Measurements from ENCODE around the gene SFXN3. TPM values are rescaled to one million over a fixed set of nuclear protein-coding genes. Genes with fewer than 3 reads are reported as not detected.

SFXN3 gene
- total and polyA plus RNA-seq, 2 experiments from 2014 or later: 58.8 to 79.8 TPM

DNA sequence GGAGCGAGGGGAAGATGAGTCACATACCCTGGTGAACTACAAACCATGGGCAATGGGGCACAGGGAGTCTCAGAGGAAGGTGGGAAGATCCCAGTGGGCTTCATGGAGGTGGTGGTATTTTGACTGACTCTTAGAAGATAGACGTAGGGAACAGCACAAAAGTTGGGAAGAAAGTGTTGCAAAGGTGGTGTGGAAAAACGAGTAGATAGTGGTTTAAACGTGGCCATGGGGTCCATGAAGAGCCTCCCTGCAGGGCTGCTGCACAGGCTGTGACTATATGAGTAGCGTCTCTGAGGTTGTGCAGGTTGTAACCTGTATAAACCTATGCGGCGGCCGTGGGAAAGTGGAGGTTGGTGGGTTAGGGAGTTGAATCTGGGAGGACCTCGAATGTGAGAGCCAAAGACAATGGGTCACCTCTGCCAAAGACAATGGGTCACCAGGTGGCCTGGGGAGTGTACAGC, 17.6 kb upstream of the SFXN3 start:
- no peak for TF ChIP-seq EZH2phosphoT487 (IDR thresholded peaks at IDR 0.05; ENCODE audit: insufficient read depth, low read depth)
- no peak for TF ChIP-seq EZH2 (IDR thresholded peaks at IDR 0.05; ENCODE audit: insufficient read depth, poor library complexity, severe bottlenecking)
- H4K20me1 ChIP-seq (ENCODE audit: insufficient read depth): no peaks in the 10 kb centered on the region
- in situ Hi-C loops (cut with MboI): no loop called here
- WGBS, 2 experiments (ENCODE audit: low coverage in 1 of 2, low lambda C conversion rate in 2 of 2, missing lambda C conversion rate in 2 of 2): 42 to 46% methylated on average over 9 of the region's 9 CpGs
- peaks cover 20% of the 10 kb centered on the region for H3K4me1 ChIP-seq (ENCODE audit: insufficient read depth)
- H2AFZ ChIP-seq: peak overlapping the region; percentile 69; the same call in 1 of the 2 replicates
- DNase-seq: no peak
- peaks cover 20% of the 10 kb centered on the region; the same call in 1 of the 2 replicates for H3F3A ChIP-seq (ENCODE audit: insufficient read depth)
- H3K9me2 ChIP-seq (ENCODE audit: insufficient read depth): no peaks in the 10 kb centered on the region
- H3K79me2 ChIP-seq (ENCODE audit: insufficient read depth): no peaks in the 10 kb centered on the region
- H3K4me2 ChIP-seq (ENCODE audit: unreplicated experiment): peak overlapping the region; percentile 33
- H3K27ac ChIP-seq: peak overlapping the region; percentile 73
- H3K27me3 ChIP-seq (replicated peaks; ENCODE audit: insufficient read depth): no peaks in the 10 kb centered on the region
- H3K9me3 ChIP-seq (ENCODE audit: low read depth): no peaks in the 10 kb centered on the region
- no peak overlapping the region for H3K4me3 ChIP-seq
- H3K36me3 ChIP-seq (ENCODE audit: low read depth): no peaks in the 10 kb centered on the region
- peak overlapping the region; percentile 31; the same call in 1 of the 2 replicates for H3K9ac ChIP-seq

DNA sequence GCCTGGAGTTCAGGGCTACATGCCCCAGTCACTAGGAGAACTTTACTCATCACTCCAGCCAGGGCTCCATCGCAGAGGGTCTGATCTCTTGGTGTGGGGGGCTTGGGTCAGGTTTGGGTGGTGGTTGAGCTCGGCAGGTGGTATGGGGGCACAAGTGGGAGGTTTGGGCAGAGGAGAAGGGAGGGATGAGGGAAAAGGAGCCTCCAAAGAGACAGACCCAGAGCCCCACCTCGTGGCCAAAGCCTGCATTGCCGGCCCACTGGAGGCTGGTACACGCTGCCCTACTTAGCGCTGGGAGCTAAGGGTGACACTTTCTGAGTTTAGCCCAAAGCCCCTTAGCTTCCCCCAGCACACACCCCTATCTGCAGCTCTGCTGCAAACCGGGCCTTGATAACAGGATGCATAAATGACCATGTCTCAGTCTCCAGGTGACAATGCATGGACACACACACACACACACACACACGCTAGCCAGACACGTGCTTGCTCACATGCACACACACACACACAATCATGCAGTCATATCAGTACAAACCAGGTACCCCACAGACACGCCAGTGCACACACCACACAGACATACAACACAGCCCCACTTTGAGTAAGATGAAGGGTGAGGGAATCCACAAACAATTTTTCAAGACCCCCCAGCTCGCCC, 16.7 kb upstream of the SFXN3 start:
- peak; percentile 75 for DNase-seq
- Histone ChIP-seq H3K4me1 (ENCODE audit: insufficient read depth) (peaks cover 20% of the 10 kb centered on the region), H3K79me2 (ENCODE audit: insufficient read depth) (no peaks in the 10 kb centered on the region), H2AFZ (no peak overlapping the region), H3K9me3 (ENCODE audit: low read depth) (no peaks in the 10 kb centered on the region), H3K27ac (no peak overlapping the region), H3K9me2 (ENCODE audit: insufficient read depth) (no peaks in the 10 kb centered on the region), H4K20me1 (ENCODE audit: insufficient read depth) (no peaks in the 10 kb centered on the region), H3K9ac (no peak overlapping the region), H3F3A (ENCODE audit: insufficient read depth) (peaks cover 20% of the 10 kb centered on the region; the same call in 1 of the 2 replicates), H3K36me3 (ENCODE audit: low read depth) (no peaks in the 10 kb centered on the region), H3K4me2 (ENCODE audit: unreplicated experiment) (no peak overlapping the region), H3K27me3 (replicated peaks; ENCODE audit: insufficient read depth) (no peaks in the 10 kb centered on the region), H3K4me3 (no peak overlapping the region)
- 17 to 34% methylated on average over 7 to 11 of the region's 11 CpGs for WGBS, 2 experiments (ENCODE audit: low coverage in 1 of 2, low lambda C conversion rate in 2 of 2, missing lambda C conversion rate in 2 of 2)
- in situ Hi-C loops (cut with MboI): no loop called here
- TF ChIP-seq EZH2phosphoT487 (IDR thresholded peaks at IDR 0.05; ENCODE audit: insufficient read depth, low read depth) (no peak), EZH2 (IDR thresholded peaks at IDR 0.05; ENCODE audit: insufficient read depth, poor library complexity, severe bottlenecking) (no peak)

DNA sequence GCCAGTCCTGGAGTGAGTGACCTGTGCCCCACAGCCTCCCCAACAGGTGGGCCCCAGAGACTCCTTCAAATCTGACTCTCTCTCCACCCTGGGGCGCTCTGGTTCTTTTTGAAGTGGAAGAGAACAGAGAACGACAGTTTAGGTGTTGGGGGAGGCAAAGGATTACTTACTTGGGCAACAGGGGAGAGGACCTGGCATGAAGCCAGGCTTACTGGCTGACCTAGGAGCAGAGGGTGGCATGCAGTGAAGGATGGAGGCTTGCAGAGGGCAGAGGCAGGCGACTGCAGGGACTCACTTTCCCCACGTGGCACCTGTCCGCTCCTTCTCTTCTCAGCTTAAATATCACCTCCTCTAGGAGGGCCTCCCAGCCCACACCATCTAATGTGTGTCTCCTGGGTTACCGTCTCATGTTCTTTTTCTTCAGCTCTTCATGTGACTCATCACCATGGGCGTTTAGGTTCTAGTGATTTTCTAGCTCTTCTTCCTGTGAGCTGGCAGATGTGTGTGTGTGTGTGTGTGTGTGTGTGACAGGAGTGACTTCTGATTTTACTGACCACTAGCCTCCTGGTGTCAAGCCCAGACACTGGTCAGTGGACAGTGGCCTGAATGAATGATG, 16.0 kb upstream of the SFXN3 start:
- Histone ChIP-seq H3K27me3 (replicated peaks; ENCODE audit: insufficient read depth) (no peaks in the 10 kb centered on the region), H3K4me1 (ENCODE audit: insufficient read depth) (peaks cover 20% of the 10 kb centered on the region)

DNA sequence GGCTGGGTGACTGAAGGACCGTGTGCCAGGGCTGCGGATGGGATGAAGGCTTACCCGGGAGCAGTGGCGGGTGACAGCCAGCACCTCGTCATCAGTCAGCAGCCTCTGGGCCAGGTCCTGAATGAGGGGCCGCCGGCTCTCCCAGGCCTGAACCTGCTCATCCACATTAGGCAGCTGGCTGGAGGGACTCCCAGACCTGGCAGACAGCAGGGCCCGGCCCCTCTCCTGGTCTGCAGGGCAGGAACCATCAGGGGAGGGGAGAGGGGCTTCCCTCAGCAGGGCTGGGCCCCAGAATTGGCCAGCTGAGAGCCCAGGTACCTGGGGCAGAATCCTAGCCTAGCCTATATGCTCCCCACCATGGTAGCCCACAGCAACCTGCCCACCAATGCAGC, 15.5 kb upstream of the SFXN3 start:
- Histone ChIP-seq H3K9me3 (ENCODE audit: low read depth) (no peaks in the 10 kb centered on the region), H3K4me3 (no peak overlapping the region), H3K36me3 (ENCODE audit: low read depth) (no peaks in the 10 kb centered on the region), H3K27ac (no peak overlapping the region), H3K4me1 (ENCODE audit: insufficient read depth) (peaks cover 20% of the 10 kb centered on the region), H4K20me1 (ENCODE audit: insufficient read depth) (no peaks in the 10 kb centered on the region), H3F3A (ENCODE audit: insufficient read depth) (peaks cover 20% of the 10 kb centered on the region; the same call in 1 of the 2 replicates), H3K9me2 (ENCODE audit: insufficient read depth) (no peaks in the 10 kb centered on the region), H3K27me3 (replicated peaks; ENCODE audit: insufficient read depth) (no peaks in the 10 kb centered on the region), H3K4me2 (ENCODE audit: unreplicated experiment) (no peak overlapping the region), H3K79me2 (ENCODE audit: insufficient read depth) (no peaks in the 10 kb centered on the region), H2AFZ (no peak overlapping the region), H3K9ac (no peak overlapping the region)
- no peak for DNase-seq
- in situ Hi-C loops (cut with MboI): no loop called here
- 65 to 71% methylated on average over 7 to 8 of the region's 8 CpGs for WGBS, 2 experiments (ENCODE audit: low coverage in 1 of 2, low lambda C conversion rate in 2 of 2, missing lambda C conversion rate in 2 of 2)
- no peak for TF ChIP-seq EZH2 (IDR thresholded peaks at IDR 0.05; ENCODE audit: insufficient read depth, poor library complexity, severe bottlenecking)
- TF ChIP-seq EZH2phosphoT487 (IDR thresholded peaks at IDR 0.05; ENCODE audit: insufficient read depth, low read depth): no peak

More for the DNA sequence above, 16.0 kb upstream of the SFXN3 start:
- H3K36me3 ChIP-seq (ENCODE audit: low read depth): no peaks in the 10 kb centered on the region
- H3K4me2 ChIP-seq (ENCODE audit: unreplicated experiment): no peak overlapping the region
- no peaks in the 10 kb centered on the region for H3K79me2 ChIP-seq (ENCODE audit: insufficient read depth)
- H3K9me3 ChIP-seq (ENCODE audit: low read depth): no peaks in the 10 kb centered on the region
- DNase-seq: peak; percentile 95
- no peak overlapping the region for H3K27ac ChIP-seq
- H4K20me1 ChIP-seq (ENCODE audit: insufficient read depth): no peaks in the 10 kb centered on the region
- no peak overlapping the region for H2AFZ ChIP-seq
- no peak for TF ChIP-seq EZH2phosphoT487 (IDR thresholded peaks at IDR 0.05; ENCODE audit: insufficient read depth, low read depth)
- TF ChIP-seq EZH2 (IDR thresholded peaks at IDR 0.05; ENCODE audit: insufficient read depth, poor library complexity, severe bottlenecking): no peak
- no peak overlapping the region for H3K9ac ChIP-seq
- H3K4me3 ChIP-seq: no peak overlapping the region
- H3F3A ChIP-seq (ENCODE audit: insufficient read depth): peaks cover 20% of the 10 kb centered on the region; the same call in 1 of the 2 replicates
- in situ Hi-C loops (cut with MboI): no loop called here
- WGBS, 2 experiments (ENCODE audit: low coverage in 1 of 2, low lambda C conversion rate in 2 of 2, missing lambda C conversion rate in 2 of 2): 22% methylated on average over 6 to 7 of the region's 7 CpGs
- H3K9me2 ChIP-seq (ENCODE audit: insufficient read depth): no peaks in the 10 kb centered on the region

Measured in GM23248 (cell line).